Amniotic stem cell (primary cell): ENCODE results near the gene CCDC8.
"Not testable (repeated sequence)": the region's sequence is repeated elsewhere in the genome, so short reads cannot be mapped to it uniquely, and the experiment has no call there.

Experiments
- DNase-seq: peaks from one replicate; lab custom pipeline; 2025; lab: John Stamatoyannopoulos, UW

CCDC8 gene

DNA sequence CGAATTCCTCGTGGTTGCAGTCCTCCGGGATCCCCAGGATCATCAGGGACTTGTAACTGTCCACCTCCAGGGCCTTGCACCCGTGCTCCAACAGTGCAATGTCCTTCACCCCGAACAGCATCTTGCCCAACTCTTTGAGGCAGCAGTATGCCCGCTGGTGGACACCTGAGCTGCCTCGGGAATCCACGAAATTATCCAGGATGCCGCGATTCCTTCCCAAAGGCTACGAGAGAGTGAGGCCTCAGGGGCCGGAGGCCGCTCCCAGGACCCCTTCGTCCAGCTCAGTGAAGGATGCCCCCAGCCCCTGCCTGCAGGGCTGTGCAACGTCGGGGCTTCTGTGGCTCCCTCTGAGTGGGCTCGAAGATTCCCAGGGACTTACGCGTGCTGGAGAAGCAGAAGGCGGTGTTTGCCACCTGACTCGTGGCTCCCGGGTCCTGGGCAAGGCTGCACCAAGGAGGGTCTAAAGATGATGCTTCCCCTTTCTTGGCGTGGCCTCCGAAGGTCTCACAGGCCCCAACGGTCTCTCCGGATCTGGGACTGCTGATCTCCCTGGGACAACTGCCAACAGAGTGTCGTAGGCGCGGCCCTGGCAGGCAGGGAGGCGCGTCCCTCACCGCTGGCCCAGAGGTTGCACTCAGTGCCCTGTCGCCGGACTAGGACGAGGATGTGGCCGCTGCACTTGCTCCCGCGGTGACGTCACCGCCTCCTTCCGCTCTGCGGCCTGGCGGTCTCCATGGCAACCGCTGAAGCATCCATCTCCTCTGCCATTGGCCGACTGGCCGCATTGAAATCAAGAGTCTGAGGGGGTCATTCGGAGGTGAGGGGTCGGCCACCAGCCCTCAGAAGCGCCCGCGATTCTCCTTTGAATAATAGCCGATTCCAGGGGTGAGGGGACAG lies 15.1 kb upstream of the CCDC8 start, which contains the start of gene PNMA8C:
Gene PNMA8C (minus strand): TSS at position 698 of the 897 bp plus-strand sequence. CDS start 577 bp downstream, at position 121.
- no peak for DNase-seq

DNA sequence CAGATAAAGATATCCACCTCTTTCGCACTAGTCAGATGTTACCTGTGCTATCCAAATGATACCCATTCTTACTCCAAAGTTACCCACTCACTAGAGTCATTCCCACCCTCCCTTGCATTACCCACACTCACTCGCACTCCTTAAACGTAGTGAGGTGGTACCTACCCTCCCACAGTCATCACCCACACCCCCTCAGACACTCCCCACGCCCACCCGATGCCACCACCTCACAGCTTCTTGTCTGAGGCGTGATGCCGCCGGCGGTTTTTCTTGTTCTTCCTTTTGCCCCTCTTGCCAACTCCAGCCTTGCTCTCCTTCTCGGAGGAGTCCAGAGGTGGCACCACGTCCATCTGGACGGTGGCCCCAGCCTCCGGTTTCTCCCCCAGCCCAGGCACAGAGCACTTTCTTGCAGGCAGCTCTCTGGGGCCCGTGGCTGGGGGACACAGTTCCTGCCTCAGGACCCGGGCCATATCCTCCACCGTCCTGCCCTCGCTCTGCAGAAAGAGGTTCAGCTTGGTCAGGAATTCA lies 14.2 kb upstream of the CCDC8 start:
- DNase-seq, result no peak

DNA sequence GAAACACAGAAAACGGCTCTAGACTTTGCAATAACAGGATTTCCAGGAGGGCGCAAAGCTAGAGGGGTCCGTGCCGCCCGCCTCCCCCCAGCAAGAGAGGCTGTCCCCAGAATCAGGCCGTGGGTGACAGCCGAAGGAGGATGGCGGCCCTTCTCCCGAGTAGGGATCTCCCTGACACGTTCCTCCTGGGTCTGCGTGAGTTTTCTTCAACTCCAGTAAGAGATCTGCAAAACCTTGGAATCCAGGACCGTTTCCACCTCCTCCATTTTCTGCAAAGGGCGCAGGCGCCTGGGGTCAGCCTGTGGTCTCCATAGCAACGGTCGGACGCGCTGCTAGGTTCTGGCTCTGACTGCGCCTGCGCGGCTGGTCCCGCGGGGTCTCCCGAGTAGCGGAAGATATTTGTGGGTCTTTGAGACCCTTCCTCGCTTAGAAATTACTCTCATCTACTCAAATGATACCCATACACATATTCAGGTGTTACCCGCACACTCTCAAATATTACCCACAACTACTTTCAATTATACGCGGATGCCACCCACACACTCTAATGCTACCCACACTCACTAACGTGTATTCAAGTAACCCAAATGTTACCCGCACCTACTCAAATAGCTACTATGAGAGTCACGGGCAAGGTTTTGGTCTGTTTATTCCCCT lies 13.3 kb upstream of the CCDC8 start:
- DNase-seq, result peak; percentile 64

DNA sequence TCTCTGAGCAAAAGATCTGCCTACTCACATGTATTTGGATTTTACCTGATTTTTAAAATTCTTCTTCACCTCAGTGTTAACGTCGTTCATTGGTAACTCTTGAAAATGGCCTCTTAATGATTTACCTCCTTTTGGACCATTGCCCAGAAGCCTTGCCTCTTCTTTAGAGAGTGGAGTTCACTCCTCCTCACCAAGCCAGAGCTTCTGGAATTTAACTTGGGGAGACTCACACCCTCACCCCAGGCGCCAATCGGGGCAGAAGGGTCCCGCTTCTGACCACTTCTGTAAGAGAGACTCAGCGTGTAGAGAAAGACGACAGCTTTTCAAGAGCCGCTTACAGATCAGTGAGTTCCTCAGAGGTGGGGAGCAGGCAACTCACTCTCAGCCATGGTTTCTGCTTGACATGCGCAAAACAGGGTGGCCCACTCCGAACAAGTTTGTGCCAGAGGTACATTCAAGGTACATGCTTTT lies 12.7 kb upstream of the CCDC8 start:
- no peak for DNase-seq

DNA sequence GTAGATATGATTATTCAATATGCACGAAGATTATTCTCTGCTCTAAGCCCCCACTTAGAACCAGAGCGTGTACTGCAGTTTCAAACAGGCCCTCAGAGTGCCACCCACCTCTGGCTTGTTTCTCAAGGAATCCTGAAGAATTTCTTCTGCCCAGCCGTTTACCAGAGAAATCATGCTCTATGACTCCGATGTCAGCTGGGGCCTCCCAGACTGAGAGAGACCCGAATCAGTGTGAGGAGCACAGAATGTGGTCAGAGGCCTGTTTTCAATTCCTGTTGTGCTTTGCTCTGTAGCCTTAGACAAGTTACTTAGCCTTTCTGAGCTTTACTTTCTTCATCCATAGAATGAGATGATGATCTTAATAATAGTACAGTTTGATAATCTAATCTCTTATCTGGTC lies 9.8 kb upstream of the CCDC8 start:
- no peak for DNase-seq

DNA sequence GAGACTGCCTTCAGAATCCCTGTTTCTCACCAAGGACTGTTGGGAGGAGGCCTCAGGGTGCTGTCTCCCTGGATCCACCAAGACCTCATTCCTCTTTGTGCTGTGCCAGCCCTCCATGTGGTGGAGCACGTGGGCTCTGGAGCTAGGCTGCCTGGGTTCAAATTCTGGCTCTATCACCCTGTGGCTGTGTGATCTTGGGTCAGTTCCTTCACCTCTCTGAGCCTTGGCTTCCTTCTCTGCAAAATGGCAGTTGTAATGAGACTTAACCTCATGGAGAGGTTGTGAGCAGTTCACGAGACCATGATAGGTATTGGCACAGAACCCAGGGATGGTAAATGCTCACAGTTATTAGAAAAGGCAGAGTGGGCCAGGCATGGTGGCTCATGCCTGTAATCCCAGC lies 9.0 kb upstream of the CCDC8 start:
- no peak for DNase-seq

DNA sequence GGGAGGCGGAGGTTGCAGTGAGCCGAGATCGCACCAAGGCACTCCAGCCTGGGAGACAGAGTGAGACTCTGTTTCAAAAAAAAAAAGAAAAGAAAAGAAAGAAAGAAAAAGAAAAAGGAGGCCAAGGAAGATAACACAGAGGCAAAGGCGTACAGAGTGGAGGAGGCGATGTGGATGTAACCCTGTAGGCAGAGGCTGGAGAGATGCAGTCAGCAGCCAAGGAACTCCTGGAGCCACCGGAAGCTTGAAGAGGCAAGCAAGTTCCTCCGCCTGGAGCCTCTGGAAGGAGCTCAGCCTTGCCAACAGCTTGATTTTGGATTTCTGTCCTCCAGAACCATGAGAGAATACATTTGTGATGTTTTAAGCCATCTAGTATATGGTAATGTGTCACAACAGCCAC lies 6.7 kb upstream of the CCDC8 start:
- no peak for DNase-seq

DNA sequence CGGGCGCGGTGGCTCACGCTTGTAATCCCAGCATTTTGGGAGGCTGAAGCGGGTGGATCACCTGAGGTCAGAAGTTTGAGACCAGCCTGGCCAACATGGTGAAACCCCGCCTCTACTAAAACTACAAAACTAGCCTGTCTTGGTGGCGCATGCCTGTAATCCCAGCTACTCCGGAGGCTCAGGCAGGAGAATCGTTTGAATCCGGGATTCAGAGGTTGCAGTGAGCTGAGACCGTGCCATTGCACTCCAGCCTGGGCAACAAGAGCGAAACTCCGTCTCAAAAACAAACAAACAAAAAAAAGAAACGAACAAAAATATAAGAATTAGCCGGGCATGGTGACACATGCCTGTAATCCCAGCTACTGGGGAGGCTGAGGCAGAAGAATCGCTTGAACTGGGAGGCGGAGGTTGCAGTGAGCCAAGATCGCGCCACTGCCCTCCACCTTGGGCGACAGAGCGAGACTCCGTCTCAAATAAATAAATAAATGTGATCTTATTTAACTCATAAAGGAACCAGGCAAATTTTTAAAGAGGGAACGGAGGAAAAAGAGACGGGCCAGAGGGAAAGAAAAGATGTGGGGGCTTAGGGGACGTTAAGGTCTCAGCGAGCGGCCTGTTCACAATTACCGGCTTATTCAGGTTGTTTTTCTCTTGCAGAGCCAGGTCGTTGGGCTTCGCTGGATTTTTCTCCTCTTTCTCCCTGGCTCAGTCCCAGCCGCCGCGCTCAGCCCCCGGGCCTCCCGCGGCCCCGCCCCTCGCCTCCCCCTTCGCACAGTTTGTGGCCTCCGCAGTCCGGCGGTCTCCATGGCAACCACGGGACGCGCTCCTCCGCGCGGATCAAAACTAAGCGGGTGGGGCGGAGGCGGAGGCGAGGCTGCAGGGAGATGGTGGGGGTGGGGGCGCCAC lies 2.7 kb upstream of the CCDC8 start:
- DNase-seq, result peak; percentile 68

DNA sequence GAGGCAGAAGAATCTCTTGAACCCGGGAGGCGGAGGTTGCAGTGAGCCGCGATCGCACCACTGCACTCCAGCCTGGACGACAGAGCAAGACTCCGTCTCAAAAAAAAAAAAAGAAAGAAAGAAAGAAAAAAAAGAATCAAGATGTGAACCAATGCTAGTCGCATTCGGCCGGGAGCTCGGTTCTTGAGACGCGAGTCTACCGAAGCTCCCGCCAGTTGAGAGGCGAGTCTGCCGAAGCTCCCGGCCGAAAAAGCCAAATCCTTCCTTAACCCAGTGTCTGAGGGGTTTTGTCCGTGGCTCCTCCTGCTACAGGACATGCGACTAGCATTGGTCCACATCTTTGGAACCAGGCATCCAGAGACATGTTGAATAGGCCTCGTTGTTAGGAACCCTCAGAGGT lies 1.5 kb upstream of the CCDC8 start:
- not testable (repeated sequence) for DNase-seq

DNA sequence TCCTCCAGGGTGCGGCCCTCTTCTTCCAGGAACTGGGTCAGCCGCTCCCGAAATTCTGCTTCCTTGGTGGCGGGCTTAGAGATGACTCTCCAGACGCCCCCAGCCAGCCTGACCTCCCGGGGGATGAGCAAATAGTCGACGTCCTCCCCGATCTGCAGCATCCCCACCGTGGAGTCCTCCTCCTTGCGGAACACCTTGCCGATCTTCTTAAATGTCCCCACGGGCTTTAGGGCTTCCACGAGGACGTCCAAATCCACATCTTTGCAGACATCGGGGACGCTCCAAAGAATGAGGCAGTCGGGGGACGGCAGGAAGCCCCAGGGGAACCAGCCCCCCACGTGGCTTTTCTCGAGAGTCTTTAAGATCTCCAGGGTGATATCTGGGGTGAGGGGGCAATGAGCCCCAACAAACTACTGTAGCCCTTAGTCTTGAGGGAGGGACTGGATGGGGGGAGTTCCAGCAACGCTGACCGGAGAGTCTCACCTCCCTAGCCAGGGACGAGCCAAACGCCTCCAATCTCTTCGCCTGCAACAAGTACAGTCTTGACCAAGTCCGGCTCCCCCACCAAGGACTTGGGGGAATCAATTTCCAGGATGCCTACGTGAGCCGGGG lies 608 bp downstream of the CCDC8 start:
- DNase-seq, result no peak

DNA sequence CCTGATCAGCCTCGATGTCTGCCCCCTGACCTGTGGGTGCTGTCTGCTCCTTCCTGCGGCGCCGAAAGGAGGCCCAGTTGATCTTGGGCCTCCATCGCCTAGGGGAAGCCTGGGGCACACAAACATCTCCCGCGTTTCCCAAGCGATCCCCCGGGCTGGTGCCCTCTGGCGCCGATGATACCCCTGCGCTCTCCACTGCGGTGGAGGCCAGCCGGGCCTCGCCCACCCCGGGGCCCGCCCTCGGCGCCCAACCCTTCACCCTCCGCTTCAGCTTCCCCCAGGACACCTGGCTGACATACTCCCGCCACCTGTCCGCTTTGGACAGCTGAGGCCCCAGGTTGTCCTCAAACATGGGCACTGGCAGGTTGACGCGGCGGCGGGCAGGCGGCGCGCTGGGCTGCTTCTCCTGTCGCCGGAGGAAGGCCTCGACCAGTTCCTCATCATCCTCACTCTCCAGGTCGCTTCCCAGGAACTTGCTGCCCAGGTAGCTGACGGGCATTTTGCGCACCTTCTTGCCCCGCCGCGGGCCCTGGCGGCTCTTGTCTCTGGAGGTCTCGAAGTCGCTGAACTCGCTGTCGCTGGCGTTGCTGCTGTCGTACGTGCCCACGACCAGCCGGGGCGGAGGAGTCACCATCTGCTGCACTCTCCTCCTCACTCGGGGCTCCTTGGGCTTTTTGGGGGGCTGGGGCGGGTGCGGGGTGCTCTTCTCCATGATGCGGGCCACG lies 1.3 kb downstream of the CCDC8 start:
- DNase-seq, result no peak

DNA sequence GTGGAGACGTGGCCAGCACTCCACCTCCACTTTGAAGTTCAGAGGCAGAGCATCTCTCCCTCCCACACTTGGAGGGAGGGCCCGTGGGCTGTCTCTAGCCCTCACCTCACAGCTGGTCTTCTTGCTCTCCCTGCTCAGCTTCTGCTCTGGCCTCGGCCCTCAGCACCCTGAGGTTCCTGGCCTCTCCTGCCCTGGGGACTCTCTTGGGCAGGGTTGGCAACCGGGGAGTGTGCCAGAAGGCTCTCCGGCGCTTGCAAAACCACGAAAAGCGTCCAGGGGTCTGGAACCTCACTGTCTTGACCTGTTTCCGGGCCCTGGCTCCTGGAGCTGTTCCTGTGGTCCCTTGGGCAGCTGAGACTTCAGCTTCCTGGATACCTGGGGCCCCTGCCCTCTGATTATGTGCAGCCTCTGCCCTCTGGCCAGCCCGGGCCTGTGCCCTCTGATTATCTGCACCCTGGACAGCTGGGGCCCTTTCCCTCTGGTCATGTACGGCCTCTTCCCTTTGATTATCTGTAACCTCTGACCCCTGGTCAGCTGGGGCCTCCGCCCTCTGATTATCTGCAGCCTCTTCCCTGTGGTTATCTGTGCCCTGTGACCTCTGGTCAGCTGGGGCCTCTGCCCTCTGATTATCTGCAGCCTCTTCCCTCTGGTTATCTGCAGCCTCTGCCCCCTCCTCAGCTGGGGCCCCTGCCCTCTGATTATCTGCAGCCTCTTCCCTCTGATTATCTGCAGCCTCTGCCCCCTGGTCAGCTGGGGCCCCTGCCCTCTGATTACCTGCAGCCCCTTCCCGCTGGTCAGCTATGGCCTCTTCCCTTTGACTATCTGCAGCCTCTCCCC lies 2.1 kb downstream of the CCDC8 start:
- no peak for DNase-seq

DNA sequence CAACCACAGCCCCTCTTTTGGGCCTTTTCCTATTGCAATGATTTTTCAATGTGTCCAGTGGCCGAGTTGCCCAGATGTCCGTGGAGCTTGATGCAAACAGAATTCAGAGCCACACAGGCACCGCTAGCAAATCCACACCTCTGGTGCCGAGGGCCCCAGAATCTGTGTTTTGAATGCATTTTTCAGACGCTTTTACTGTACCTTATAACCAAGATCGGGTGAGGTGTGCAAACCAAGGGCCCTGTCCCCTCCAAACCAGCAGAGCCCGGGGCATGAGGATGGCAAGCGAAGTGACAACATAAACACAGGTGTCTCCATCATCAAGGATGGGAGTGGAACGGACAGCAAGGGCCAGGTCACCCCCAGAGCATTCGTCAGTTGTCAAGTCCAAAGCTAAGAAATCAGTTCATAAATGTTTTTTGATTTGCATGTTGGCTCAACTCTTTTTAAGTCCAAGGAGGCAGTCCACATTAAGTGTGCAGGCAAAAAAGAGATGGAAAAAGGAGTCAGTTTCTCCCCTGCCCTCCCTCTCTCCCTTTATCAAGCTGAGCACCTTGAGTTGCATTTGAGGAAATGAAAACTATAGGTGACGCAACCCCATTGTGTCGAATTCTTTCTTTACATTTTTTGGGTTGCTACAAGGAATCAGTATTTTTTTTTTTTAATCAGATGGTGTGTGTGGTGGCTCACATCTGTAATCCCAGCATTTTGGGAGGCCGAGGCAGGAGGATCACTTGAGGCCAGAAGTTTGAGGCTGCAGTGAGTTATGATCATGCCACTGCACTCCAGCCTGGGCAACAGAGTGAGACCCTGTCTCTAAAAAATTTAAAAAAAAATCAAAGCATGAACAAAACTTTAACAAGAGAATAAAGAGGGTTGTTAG lies 2.9 kb downstream of the CCDC8 start:
- no peak for DNase-seq

DNA sequence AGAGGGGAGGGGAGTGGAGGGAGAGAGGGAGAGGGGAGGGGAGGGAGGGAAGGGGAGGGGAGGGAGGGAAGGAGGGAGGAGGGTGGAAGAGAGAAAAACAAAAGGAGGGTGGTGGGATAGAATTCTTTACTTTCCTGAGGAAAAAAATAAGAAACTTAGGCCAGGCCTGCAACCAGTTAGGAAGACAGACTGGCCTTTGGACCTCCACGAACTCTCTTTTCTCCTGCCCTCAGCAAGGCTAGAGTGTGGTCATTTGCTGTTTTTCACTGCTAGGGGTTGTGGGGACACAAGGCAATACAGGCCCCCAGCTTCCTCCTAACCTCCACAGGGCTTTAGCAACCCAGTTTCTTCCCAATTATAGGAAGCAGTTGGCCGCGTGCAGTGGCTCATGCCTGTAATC lies 4.2 kb downstream of the CCDC8 start:
- DNase-seq, result no peak

DNA sequence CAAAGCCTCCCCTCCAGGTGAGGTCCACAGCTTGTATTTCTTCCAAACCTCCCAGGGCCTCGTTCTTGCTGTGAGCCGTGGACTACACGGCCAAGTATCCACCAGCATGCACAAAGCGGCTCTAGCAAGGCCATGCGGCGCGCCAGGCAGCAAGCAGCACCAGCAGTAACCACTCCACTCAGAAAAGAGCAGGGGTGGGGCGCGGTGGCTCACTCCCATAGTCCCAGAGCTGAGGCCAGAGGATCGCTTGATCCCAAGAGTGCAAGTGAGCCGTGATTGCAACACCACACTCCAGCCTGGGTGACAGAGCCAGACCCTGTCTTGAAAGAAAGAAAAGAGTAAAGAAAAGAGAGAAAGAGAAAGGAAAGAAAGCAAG lies 4.7 kb downstream of the CCDC8 start:
- DNase-seq, result no peak

DNA sequence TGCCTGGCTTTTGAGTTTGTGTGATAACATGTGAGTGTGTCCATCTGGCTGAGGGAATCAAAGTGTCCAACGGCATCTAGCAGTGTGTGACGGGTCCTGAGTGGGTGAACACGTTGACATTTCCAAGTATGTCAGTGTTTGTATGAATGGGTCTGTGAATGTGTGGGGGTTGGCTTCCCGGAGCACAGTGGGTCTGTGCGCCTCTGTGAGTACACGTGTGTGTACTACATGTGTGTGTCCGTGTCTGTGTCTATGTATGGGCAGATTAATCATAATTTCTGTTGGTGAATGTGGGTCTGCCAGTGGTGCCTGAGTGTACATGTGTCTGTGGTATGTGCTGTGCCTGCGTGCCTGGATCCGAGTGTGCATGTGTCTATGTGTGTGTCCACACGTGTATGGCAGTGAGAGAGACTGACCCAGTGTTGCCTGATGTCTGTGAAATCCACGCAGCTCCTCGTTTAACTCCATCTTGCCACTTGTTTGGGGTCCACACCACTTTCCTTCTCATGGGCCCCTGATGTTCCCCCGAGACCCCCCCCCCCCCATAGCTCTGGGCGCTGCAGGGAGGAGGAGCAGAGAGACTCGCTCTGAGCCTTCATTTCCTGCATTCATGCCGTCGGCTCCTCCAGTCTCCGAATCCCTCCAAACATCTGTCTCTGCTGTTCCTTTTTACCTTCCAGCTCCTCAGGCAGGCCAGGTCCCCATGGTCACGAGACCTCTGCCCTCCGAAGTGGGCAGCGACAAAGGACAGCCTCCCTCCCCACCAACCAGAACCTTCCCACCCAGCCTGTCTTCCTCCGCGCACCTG lies 5.3 kb downstream of the CCDC8 start:
- no peak for DNase-seq

DNA sequence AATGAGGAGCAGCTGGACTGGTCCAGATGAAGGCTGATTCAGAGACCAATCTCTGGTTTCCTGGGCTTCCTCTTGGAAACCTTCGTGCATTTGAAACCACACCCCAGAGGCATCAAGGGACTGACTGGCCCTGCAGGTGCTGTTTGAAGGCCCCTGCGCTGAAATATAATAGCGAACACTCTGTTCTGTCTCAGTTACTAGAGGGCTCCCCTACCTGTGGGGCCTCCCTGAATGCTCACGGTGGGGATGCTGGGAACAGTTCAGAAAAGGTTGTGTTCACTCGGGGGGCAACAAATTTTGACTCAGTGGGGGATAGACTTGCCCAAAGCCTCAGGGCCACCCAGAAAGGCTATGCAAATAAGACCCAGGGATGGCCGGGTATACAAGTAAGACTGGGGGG lies 6.4 kb downstream of the CCDC8 start:
- no peak for DNase-seq
